IPS-NIHi11 (cell line): ENCODE results near the gene AIFM2.
"Not testable (repeated sequence)": the region's sequence is repeated elsewhere in the genome, so short reads cannot be mapped to it uniquely, and the experiment has no call there.

Source experiments
- DNase-seq: peaks from one replicate; pipeline ENCODE4 v3.0.0; 2012; ENCODE audit warnings: mixed read lengths, low spot score

AIFM2 gene

DNA sequence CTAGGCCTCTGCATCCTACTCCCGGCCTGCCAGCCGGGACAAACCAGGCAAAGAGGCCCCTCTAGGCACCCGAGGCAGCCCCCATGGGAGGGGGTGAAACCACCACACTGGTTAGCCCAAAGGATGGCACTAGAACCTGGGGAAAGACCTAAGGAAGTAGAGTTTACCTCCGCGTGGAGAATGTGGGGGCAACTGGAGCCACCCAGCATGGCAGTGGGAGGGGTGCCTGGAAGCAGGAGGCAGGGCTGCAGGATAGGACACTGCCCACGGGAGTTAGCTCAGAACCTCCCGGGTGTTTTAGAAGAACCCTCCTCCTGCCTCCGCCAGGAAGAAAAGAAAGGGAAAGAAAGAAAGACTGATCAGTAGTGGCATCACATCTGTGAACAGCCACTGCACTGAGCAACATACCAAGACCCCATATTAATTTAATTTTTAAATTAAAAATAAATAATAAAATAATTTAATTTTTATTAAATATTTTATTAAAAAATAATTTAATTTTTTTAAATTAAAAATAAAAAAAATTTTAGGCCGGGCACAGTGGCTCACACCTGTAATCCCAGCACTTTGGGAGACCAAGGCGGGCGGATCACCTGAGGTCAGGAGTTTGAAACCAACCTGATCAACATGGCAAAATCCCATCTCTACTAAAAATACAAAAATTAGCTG lies 11.2 kb downstream of the AIFM2 start:
- DNase-seq: no peak

GRCh38 chr10:70120417-70120816 lies 12.2 kb downstream of the AIFM2 start:
- DNase-seq: no peak

- no peak for DNase-seq
Measured at GRCh38 chr10:70119623-70120022, 13.0 kb downstream of the AIFM2 start.

DNA sequence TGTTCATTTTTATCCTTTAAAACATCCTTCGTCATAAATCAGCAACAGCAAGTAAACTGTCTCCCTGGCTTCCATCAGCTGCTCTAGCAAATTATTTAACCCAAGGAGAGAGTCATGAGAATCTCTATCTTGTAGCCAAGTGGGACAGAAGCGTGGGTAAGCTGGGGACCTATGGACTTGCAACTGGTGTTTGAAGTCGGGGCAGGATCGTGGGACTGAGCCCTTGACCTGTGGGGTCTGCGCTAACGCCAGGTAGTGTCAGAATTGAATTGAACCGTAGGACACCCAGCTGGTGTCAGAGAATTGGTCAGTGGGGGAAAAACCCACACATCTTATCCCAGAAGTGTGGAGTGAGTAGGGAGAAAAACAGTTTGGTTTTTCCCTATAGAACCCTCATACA lies 13.4 kb downstream of the AIFM2 start:
- DNase-seq: no peak

DNA sequence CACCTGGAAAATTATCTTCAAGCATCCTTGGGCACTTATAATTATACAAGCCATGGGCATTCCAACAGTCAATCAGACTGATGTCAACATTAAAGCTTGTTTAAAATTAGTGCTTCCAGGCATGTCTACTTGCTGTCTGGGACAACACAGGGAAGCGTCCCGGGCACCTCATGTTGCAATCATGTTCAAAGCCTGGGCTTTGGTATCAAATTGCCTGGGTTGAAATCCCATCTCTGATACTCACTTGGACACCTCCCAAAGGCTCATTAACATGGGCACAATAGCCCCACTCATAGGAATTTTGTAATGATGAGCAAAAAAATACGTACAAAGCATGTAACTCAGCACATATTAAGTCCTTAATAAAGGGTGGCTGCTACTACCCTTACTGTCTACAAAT lies 14.4 kb downstream of the AIFM2 start:
- DNase-seq: no peak

- no peak for DNase-seq
Measured at GRCh38 chr10:70117646-70118045, 15.0 kb downstream of the AIFM2 start.

GRCh38 chr10:70115948-70116682 lies 16.5 kb downstream of the AIFM2 start:
- peak; percentile 90 for DNase-seq

- DNase-seq: no peak
Measured at GRCh38 chr10:70114902-70115301, 17.7 kb downstream of the AIFM2 start.

GRCh38 chr10:70112071-70112470 lies 20.6 kb downstream of the AIFM2 start:
- DNase-seq: no peak

DNA sequence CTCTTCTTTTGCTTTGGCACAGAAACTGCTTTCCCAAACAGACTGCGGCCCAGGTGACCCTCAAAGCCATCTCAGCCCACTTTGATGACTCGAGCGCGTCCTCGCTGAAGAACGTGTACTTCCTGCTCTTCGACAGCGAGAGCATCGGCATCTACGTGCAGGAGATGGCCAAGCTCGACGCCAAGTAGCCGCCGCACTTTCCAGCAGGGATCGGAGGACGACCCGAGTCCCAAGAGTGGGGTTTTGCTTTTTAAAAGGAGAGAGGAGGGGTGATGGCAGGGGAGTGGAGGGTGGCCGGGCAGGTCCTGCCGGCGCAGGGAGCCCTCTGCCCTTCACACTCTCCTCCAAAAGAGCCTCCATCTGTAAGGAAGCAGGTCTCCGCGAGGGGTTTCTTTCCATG lies 21.1 kb downstream of the AIFM2 start:
- no peak for DNase-seq

DNA sequence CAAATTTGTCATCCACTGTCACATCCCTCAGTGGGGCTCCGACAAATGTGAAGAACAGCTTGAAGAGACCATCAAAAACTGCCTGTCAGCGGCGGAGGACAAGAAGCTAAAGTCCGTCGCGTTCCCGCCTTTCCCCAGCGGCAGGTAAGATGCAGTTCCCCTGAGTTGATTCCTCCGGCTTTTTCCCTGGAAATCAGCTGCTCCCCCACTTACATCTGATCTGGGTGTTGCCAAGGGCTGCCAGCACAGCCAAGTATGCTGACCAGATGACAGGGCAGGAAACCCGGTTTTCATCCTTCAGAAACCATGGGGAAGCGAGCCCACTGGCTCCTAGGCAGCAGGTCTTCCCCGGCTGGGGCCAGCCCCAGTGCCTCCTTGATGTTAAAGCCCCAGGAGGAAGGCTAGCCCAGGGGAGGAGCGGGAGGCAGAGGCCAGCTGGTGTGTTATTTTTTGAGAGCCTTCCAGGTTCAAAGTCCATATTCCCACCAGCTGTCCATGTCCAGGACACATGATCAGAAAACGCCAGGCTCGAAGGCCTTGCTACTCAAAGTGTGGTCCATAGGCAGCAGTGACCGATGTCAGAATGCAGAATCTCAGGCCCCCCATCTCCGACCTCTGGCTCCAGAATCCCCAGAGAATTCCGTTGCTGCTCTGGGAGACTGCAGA lies 23.4 kb downstream of the AIFM2 start:
- DNase-seq: no peak

DNA sequence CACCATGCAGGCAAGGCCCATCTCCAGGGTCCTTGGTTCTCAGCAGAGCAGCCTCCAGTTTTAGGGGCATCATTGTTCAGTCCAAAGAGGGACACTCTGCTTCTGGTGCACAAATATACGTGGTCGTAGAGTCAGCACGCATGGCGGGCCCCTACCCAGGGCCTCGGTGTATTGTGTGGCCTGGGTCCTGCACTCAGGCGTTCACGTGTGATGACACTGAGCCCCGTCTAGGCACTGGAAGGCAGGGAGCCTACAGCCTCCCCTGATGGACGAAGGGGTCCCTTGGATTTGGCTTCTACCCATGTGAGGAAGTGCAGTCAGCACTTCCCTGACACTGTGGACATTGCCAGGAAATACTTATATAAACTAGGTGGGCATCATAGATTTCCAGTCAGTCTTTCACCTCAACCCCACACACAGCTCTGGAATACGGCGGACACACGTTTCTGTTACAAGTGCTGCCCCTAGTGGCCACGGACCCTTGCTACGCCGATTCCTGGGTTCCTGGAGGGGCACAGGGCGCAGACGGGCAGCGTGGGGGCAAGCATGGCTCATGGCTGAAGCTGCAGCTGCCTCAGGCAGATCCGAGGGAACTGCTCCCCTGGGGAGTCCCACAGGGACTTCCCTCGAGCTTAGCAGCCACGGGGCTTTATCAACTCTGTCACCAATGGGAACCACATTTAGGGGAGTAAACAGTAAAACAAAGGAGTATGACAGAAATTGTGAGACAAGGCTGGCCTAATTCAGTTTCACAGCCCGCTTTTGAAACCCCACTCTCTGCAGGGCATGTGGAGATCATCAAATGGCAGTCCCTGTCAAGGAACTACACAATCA lies 25.4 kb downstream of the AIFM2 start:
- peak; percentile 78 for DNase-seq

DNA sequence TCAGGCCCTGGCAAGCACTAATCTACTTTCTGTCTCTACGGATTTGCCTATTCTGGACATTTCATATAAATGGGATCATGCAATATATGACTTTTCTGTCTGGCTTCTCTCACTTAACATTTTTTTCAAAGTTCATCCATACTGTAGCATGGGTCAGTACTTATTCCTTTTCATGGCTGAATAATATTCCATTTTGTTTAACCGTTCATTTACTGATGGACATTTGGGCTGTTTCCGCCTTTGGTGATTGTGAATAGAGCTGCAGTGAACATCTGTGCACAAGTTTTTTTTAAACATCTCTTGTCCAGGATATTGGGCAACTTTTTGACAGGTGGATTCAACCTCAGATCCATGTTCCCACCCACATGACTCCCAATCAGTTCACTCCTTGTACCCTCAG lies 31.0 kb downstream of the AIFM2 start:
- DNase-seq: no peak

- DNase-seq: not testable (repeated sequence)
Measured at GRCh38 chr10:70101068-70101562, 31.5 kb downstream of the AIFM2 start.

- DNase-seq: no peak
Measured at GRCh38 chr10:70098271-70098670, 34.4 kb downstream of the AIFM2 start.

GRCh38 chr10:70097459-70097858 lies 35.2 kb downstream of the AIFM2 start:
- DNase-seq: no peak

DNA sequence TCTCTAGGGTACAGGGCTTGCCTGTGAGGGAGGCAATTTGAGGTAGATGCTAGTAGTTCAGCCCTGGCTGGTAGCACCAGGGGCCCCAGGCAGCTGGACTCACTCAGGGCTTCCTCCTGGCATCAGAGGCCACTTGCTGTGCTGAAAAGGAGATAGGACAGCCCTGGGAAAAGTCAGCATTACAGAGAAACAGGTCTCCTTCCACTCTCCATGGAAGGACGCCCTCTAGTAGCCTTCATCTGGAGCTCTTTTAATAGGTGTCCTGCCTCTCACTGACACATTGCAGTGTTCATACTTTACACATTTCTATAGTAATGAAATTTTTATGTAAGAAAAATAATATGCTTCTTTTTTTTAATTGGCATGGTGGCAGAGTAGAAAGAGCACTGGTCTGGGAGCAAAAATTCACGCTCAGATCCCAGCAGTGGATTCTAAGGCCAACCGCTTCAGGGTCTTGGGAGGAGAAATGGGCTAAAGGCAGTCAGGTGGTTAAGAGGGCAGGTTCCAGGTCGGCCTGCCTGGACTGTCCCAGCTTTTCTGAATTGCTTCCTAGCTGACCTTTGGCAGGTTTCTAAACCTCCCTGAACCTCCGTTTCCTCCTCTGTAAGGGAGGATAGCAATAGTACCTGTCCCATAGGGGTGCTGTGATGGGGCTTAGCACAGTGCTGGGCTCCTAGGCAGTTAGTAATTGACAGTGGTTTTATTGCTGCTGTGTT lies 35.8 kb downstream of the AIFM2 start:
- no peak for DNase-seq

DNA sequence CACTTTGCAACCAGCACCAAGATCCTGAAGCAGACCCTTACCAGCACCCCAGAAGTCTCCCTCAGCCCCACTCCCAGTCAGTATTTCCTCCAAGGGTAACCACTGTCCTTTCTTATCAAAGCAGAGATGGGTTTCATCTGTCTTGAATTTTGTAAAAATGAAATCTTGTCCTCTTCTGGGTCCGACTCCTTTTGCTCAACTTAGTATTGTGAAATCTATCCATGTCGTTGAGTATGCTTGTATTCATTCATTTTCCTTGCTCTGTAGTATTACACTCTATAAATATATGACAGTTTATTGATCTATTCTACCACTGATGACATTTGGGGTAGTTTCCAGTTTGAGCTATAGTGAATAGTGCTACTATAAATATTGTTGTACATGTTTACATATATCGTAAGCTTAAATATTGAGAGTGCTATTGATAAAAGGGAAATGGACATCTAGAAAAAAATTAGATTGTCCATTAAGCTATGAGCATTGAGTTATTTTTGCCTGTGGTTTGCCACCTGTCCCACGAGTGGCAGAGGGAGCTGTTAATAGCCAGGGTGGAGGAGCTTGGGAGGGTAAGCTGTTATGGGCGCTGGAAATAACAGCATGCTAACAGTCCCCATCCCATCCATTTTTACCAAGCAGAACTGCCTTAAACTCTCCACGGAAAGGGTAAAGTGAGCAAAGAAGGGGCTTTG lies 36.5 kb downstream of the AIFM2 start:
- no peak for DNase-seq

DNA sequence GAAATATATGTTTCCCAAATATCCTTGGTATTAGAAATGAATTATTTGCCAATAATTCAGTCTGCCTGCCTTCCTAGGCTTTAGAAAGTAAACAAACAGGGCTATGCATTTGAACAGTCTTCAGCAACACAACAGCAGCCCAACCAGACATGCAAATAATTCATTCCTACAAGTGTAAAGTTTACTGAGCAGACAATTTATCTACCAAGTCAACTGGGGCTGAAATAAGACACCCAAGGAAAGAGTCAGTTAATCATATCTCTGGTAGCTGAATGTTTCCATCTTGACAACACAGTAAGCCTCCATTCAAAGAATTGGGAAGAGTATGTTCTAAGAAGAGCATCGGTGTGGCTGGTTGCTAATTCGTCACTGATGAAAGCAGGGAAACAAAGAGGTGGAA lies 38.4 kb downstream of the AIFM2 start:
- DNase-seq: no peak

DNA sequence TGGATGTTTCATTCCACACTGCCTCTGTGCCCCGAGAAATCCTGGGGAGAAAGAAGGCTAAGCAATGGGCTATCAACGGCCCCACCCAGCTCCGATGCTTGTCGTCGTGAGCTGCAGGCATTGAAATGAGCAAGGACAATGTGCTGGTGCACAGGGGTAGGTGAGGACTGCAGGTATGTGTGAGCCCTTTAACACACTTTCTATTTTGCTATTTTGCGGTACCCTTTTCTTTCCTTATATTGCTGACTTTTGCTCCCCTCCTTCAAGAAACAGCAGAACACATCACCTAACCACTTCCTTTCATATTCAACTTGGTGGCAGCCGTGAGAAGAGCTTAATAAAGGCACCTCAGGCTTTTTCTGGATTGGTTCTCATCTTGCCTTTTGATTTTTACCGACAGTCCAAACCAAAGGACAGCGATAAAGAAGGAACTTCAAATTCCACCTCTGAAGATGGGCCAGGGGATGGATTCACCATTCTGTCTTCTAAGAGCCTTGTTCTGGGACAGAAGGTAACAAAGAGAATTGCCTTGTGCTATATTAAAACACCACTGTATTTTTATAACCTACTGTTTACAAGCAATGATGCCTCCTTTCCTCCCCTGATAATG lies 39.2 kb downstream of the AIFM2 start:
- no peak for DNase-seq

GRCh38 chr10:70092389-70092718 lies 40.3 kb downstream of the AIFM2 start:
- no peak for DNase-seq
